Loucy (cell line): Measurements from ENCODE around the gene BAG1.
A peak's percentile ranks its signal among the peaks of the same experiment; 100 is the strongest.

ENCODE experiments used
- CTCF ChIP-seq: fragments of 200-600 bp; sonication (generic); conservative IDR thresholded peaks from 2 replicates; pipeline ENCODE4 v1.5.1; 2014; ENCODE audit warnings: mild to moderate bottlenecking, antibody characterized with exemption, low read length
- EZH2phosphoT487 ChIP-seq: fragments of 200-600 bp; IDR thresholded peaks from 2 replicates; pipeline ENCODE4 v1.6.1; 2018; ENCODE audit warnings: antibody characterized with exemption, mild to moderate bottlenecking, moderate library complexity, borderline replicate concordance

- TF ChIP-seq CTCF: peak; percentile 89
- TF ChIP-seq EZH2phosphoT487: no peak
Measured at GRCh38 chr9:33287087-33287490, 22.6 kb upstream of the BAG1 start.
